HK-2 (cell line): ENCODE data around the gene TOX2.

Experiments
- DNase-seq: peaks from one replicate; pipeline ENCODE4 v3.0.0-alpha.2; 2018; ENCODE audit not compliant: unreplicated experiment

The TOX2 gene

GRCh38 chr20:44056010-44056698, 141.5 kb downstream of the TOX2 start:
- DNase-seq: peak; percentile 29

- DNase-seq: no peak
These were observed 143.3 kb downstream of the TOX2 start for GRCh38 chr20:44057698-44058675.

GRCh38 chr20:44064501-44065400, 150.1 kb downstream of the TOX2 start:
- no peak for DNase-seq

DNA sequence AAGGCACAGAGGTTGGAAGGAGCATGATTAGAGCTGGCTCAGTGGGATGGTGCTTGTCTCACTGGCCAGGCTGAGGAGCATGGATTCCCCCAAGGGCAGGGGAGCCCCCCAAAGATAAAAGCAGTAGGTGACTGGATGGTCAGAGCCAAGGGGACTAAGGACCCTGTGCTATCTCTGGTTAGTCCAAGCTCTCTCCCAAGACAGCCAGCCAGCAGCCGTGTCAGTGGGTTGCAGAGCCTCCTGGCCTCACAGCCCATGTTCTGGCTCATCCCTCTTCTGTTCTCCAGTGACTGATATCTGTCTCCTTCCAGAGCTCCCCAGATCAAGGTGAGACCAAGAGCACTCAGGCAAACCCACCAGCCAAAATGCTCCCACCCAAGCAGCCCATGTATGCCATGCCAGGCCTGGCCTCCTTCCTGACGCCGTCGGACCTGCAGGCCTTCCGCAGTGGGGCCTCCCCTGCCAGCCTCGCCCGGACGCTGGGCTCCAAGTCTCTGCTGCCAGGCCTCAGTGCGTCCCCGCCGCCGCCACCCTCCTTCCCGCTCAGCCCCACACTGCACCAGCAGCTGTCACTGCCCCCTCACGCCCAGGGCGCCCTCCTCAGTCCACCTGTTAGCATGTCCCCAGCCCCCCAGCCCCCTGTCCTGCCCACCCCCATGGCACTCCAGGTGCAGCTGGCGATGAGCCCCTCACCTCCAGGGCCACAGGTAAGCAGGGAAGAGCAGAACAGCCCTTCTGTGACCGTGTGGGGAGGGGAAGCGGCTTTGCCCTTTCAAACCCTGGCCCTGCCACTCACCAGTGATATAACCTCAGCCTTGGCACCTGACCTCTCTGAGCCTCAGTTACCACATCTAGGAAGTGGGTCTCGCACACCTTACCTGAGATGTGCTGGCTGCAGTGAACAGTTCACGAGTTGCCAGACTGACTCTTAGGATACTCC, 151.0 kb downstream of the TOX2 start:
- no peak for DNase-seq

GRCh38 chr20:44066645-44067606, 152.3 kb downstream of the TOX2 start:
- DNase-seq: no peak

DNA sequence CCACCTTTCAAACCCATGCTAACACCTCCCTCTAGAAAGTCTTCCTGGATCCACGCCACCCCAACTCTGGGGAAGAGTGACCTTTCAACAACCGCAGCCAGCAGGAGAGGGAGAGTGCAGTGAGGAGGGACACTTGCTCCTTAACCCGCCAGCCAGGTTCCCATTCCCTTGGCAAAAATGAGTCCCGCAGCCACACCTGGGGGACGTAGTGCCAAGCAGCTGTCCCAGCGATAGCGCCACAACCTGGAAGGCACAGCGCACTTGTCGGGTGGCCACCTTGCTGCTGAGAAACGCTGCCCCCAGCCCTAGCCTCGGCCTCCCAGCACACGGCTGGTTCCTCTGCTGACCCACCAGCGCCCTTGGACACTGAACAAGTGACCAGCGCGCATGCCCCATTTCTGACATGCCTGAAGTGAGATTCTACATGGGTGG, 153.0 kb downstream of the TOX2 start:
- no peak for DNase-seq

GRCh38 chr20:44068316-44069201, 153.9 kb downstream of the TOX2 start:
- no peak for DNase-seq

GRCh38 chr20:44069203-44070011, 154.8 kb downstream of the TOX2 start:
- no peak for DNase-seq

DNA sequence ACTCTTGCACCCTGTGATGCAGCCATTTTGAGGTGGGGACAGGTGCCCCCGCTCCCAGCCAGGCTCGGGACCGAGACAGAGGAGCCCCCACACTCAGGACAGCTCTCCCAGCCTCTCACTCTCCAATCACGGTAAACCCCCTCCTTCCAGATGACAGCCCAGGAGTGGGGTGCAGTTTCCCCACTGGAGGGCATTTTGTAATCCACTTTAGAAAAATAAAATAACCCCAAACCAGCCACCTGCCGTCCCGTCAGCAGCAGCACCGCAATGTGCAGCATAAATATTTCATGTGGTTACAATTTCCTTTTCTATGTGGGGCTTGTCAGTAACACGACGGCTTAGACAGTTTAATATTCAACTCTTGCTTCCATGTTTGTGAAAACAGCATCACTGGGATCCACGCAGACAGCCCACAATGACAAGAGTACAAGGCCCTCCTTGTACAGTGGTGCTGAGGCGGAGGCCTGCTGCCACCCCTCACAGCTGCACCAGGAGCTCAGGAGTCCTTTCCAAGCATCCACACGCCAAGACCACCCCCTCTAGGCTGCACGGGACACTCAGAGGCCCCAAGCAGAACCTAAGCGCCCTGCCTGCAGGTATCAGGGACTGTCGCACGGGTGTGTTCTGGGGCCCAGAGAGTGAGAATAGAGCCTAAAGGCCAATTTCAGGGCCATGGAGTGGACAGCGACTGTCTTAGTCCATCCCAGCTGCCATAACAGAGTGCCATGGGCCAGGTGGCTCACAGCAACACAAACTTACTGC, 155.7 kb downstream of the TOX2 start:
- DNase-seq: no peak

- DNase-seq: no peak
These were observed 156.4 kb downstream of the TOX2 start for GRCh38 chr20:44071057-44071456.

DNA sequence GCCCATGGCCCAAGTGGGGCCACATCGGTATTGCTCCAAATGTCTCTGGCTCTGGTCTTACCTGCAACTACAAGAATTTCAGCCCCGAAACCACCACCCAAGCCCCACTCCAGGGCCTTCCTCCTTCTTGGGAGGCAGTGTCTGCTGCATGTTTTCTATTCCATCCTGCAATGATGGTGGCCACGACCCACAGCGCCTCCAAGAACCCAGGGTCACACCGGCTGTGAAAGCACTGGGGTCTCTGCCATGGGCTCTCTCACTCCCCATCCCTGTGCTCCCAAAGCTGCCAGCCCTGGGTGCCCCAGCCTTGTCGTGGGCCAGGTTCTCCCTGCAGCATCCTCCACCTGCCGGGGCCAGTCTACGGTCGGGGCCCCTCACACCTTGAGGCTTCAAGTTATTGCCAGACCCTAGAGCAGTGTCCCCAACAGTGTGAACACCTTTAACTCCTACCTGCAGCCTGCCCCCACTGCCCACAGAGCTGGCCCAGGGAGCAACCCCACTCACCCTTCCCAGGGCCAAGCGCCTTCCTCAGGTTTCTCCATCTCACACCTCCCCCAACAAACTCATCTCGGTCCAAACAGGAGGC, 157.0 kb downstream of the TOX2 start:
- no peak for DNase-seq

DNA sequence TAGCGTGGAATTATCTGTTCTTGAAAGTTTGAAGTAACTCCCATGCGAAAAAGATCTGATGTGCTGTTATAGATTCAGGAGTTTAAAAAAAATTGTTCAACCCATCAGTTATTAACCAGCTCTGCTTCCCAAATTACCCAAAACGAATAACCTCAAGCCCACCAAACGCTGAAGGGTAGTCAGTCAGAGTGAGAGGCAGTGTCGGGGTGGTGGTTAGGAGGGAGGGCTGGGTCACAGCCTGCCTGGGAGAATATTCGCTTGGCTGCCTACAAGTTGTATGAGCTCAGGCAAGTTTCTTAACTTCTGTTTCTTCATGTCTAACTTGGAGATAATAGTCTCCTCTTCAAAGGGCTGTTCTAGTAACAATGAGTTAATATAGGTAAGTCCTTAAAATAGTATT, 157.7 kb downstream of the TOX2 start:
- no peak for DNase-seq

- no peak for DNase-seq
These were observed 158.5 kb downstream of the TOX2 start for GRCh38 chr20:44073011-44073674.

- DNase-seq: no peak
These were observed 159.0 kb downstream of the TOX2 start for GRCh38 chr20:44073675-44074071.

- DNase-seq: no peak
These were observed 159.8 kb downstream of the TOX2 start for GRCh38 chr20:44074252-44075151.
